BLaER1 (cell line): ENCODE measurements around the gene MCF2L.

ENCODE experiments used
- H3K27ac ChIP-seq: shearing (Covaris generic); formaldehyde crosslinking; 2 replicates; pipeline ENCODE4 v1.8.1; 2022
- H3K27me3 ChIP-seq: shearing (Covaris generic); formaldehyde crosslinking; 2 replicates; pipeline ENCODE4 v1.8.1; 2022
- H3K36me3 ChIP-seq: shearing (Covaris generic); formaldehyde crosslinking; 2 replicates; pipeline ENCODE4 v1.8.1; 2022
- H3K4me1 ChIP-seq: shearing (Covaris generic); formaldehyde crosslinking; 2 replicates; pipeline ENCODE4 v1.8.1; 2022
- H3K4me2 ChIP-seq: shearing (Covaris generic); formaldehyde crosslinking; 2 replicates; pipeline ENCODE4 v1.8.1; 2022
- H3K4me3 ChIP-seq: shearing (Covaris generic); formaldehyde crosslinking; 2 replicates; pipeline ENCODE4 v1.8.1; 2022
- H3K9ac ChIP-seq: shearing (Covaris generic); formaldehyde crosslinking; 2 replicates; pipeline ENCODE4 v1.8.1; 2022
- H3K9me3 ChIP-seq: shearing (Covaris generic); formaldehyde crosslinking; 2 replicates; pipeline ENCODE4 v1.8.1; 2022
- H4K20me1 ChIP-seq: shearing (Covaris generic); formaldehyde crosslinking; 2 replicates; pipeline ENCODE4 v1.8.1; 2022
- Cebpa-rat ChIP-seq: shearing (Covaris generic); IDR thresholded peaks from 2 replicates; pipeline ENCODE4 v1.8.1; 2022

MCF2L gene

DNA sequence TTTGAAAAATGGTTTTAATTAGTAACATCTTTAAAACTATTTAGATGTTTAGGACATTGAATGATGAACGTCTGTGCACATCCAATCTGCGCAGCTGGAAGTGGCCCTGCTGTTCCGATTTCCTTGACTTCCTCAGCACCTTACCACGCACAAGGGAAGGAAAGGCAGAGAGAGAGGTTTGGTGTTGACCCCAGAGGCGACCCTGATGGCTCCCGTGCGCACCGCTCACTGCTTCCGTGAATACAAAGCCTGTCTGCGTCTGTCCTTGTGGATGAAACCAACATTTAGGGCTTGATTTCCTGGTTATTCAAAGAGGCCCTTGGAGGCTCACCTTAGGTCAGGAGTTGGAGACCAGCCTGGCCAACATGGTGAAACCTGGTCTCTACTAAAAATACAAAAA is 8.5 kb downstream of the MCF2L start:
- Histone ChIP-seq H3K36me3 (no peaks in the 10 kb centered on the region), H3K27me3 (peaks cover 50% of the 10 kb centered on the region), H3K9ac (no peak overlapping the region), H3K27ac (no peak overlapping the region), H3K4me3 (no peak overlapping the region), H3K9me3 (no peaks in the 10 kb centered on the region), H4K20me1 (peaks cover 14% of the 10 kb centered on the region; the same call in 1 of the 2 replicates), H3K4me1 (peaks cover 11% of the 10 kb centered on the region), H3K4me2 (no peak overlapping the region)
- no peak for TF ChIP-seq Cebpa-rat

DNA sequence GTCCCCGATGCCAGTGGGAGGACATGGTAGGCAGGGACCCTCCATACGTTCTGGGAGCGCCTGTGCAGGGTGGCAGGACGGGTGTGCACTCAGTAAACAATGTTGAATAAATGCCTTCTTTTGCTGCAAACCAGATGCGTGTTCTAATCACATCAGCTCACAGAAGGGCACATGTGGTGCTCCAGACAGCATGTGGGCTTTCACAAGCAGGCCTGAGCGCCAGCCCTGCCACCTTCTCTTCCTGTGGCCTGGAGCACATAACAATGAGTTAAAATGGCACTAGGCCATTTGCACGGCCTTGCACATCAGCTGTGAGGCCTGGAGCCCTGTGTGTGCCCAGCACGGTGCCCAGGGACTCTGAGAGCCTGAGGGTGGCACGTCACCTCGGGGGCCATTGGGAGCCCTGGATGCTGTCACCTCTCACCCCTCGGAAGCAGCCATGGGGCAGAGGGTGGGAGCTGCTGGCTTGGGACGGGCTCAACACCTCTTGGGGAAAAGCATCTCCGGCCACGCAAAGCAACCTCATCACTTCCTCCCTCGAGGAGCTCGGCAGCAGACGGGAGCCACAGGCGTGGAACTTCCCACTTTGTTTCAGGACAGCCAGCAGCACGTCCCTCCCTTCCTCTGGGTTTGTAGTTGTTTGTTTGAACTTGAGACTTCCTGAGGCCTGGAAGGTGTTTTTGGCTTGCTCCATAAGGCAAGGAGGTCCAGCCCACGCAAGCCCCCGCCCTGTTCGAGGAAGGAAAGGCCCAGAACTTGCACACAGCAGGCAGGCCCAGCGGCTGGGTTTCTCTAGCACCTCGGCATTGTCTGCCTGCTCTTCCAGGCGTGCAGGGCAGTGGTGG is 9.8 kb downstream of the MCF2L start:
- H3K9me3 ChIP-seq, result no peaks in the 10 kb centered on the region
- TF ChIP-seq Cebpa-rat, result no peak
- no peak overlapping the region for H3K9ac ChIP-seq
- H3K4me2 ChIP-seq, result peak overlapping the region; percentile 40
- H3K4me1 ChIP-seq, result peaks cover 11% of the 10 kb centered on the region
- H3K27ac ChIP-seq, result no peak overlapping the region
- peaks cover 14% of the 10 kb centered on the region; the same call in 1 of the 2 replicates for H4K20me1 ChIP-seq
- H3K27me3 ChIP-seq, result peaks cover 58% of the 10 kb centered on the region
- no peaks in the 10 kb centered on the region for H3K36me3 ChIP-seq
- H3K4me3 ChIP-seq, result no peak overlapping the region

GRCh38 chr13:112979406-112979902 is 10.4 kb downstream of the MCF2L start:
- Histone ChIP-seq H4K20me1 (peaks cover 14% of the 10 kb centered on the region; the same call in 1 of the 2 replicates), H3K4me3 (no peak overlapping the region), H3K9me3 (no peaks in the 10 kb centered on the region), H3K36me3 (no peaks in the 10 kb centered on the region), H3K4me2 (peak overlapping the region; percentile 40; the same call in 1 of the 2 replicates), H3K27ac (no peak overlapping the region), H3K27me3 (peaks cover 56% of the 10 kb centered on the region), H3K4me1 (peaks cover 11% of the 10 kb centered on the region), H3K9ac (no peak overlapping the region)
- TF ChIP-seq Cebpa-rat, result no peak

- Histone ChIP-seq H3K9ac (no peak overlapping the region), H3K4me2 (peak overlapping the region; percentile 30; the same call in 1 of the 2 replicates), H3K4me3 (no peak overlapping the region), H3K4me1 (peaks cover 11% of the 10 kb centered on the region), H3K27me3 (peaks cover 63% of the 10 kb centered on the region), H4K20me1 (peaks cover 14% of the 10 kb centered on the region; the same call in 1 of the 2 replicates), H3K36me3 (no peaks in the 10 kb centered on the region), H3K9me3 (no peaks in the 10 kb centered on the region), H3K27ac (no peak overlapping the region)
- no peak for TF ChIP-seq Cebpa-rat
Measured at GRCh38 chr13:112980434-112980833, 11.4 kb downstream of the MCF2L start.

DNA sequence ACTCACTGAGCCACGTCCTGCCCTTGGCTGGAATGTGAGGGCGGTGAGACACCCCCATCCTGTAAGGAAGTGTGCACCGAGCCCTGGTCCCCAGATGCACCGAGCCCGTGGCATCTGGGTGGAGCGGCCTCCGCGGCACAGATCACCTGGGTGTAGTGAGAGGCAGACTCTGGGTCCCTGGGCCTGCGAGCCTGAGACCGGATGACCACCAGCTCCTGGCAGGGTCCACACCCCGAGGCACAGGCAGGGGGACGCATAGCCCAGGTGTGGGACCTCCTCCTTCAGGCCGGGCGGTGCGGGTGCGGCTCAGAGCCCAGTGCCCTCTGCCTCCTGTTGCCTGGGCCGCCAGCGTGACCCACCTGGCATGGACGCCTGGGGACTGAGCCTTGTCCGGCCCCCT is 12.4 kb downstream of the MCF2L start:
- Histone ChIP-seq H4K20me1 (peaks cover 14% of the 10 kb centered on the region; the same call in 1 of the 2 replicates), H3K27ac (no peak overlapping the region), H3K4me1 (peaks cover 11% of the 10 kb centered on the region), H3K9ac (no peak overlapping the region), H3K4me2 (no peak overlapping the region), H3K4me3 (no peak overlapping the region), H3K27me3 (peaks cover 73% of the 10 kb centered on the region), H3K9me3 (no peaks in the 10 kb centered on the region), H3K36me3 (no peaks in the 10 kb centered on the region)
- no peak for TF ChIP-seq Cebpa-rat

DNA sequence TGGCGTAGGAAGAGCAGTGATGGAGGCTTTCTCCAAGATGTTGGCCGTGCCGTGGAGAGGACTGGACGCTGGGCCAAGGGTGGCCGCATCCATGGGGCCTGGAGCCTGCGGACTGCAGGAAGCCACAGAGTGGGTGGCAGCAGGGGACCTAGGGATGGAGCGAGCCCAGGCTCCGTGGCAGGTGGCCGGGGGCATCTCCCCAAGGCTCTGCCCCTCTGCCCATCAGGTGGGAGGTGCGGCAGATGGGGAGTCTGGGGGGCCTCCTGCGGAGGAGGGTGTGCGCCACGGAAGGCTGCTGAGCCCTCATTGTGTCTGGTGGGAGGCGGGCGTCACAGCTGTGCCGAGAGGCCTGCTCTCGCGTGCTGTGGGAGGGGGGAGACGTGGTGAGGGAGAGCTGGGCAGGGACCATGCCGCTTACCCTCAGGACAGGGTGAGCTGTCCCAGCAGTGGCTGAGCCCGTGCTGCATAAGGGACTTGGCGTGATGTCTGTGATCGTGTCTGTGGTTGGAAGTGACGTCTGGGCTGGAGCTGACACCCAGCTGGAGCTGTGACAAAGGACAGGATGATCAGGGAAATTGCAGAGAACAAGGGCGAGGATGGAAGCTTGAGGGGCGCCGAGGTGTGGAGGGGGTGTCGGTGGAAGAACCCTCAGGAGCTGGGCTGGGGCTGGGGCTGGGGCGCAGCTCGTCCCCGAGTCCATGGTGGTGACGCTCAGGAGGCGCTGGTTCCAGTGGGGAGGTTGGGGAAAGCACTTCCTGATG is 13.4 kb downstream of the MCF2L start:
- no peak for TF ChIP-seq Cebpa-rat
- Histone ChIP-seq H3K9me3 (no peaks in the 10 kb centered on the region), H3K9ac (no peak overlapping the region), H3K4me3 (no peak overlapping the region), H3K4me2 (no peak overlapping the region), H3K4me1 (peaks cover 11% of the 10 kb centered on the region), H4K20me1 (peaks cover 14% of the 10 kb centered on the region; the same call in 1 of the 2 replicates), H3K27ac (no peak overlapping the region), H3K36me3 (no peaks in the 10 kb centered on the region), H3K27me3 (peaks cover 81% of the 10 kb centered on the region)

DNA sequence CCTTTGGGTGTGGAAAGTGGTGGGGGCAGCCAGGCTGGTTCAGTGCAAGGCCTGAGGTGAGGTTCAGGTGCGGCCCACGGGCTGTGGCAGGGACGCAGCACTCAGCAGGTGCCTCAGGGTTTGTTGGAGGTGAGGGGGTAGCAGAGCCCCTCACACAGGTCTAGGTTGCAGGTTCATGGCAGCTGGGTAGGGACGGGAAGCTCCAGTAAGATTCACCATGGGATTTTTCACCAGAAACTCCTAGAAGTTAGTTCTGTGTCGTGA is 14.0 kb downstream of the MCF2L start:
- H3K36me3 ChIP-seq, result no peaks in the 10 kb centered on the region
- H3K9me3 ChIP-seq, result no peaks in the 10 kb centered on the region
- H3K27me3 ChIP-seq, result peaks cover 80% of the 10 kb centered on the region
- H3K27ac ChIP-seq, result no peak overlapping the region
- H3K4me2 ChIP-seq, result no peak overlapping the region
- H3K9ac ChIP-seq, result no peak overlapping the region
- no peak overlapping the region for H3K4me3 ChIP-seq
- peaks cover 14% of the 10 kb centered on the region; the same call in 1 of the 2 replicates for H4K20me1 ChIP-seq
- TF ChIP-seq Cebpa-rat, result no peak
- H3K4me1 ChIP-seq, result peaks cover 11% of the 10 kb centered on the region

- peaks cover 9% of the 10 kb centered on the region for H3K4me1 ChIP-seq
- peaks cover 73% of the 10 kb centered on the region for H3K27me3 ChIP-seq
- TF ChIP-seq Cebpa-rat, result no peak
- H3K4me3 ChIP-seq, result no peak overlapping the region
- no peak overlapping the region for H3K27ac ChIP-seq
- no peaks in the 10 kb centered on the region for H3K36me3 ChIP-seq
- H3K9ac ChIP-seq, result no peak overlapping the region
- peaks cover 14% of the 10 kb centered on the region; the same call in 1 of the 2 replicates for H4K20me1 ChIP-seq
- H3K9me3 ChIP-seq, result peaks cover 1% of the 10 kb centered on the region; the same call in 1 of the 2 replicates
- no peak overlapping the region for H3K4me2 ChIP-seq
Measured at GRCh38 chr13:112983428-112984196, 14.6 kb downstream of the MCF2L start.

- H3K4me2 ChIP-seq, result no peak overlapping the region
- no peak for TF ChIP-seq Cebpa-rat
- H3K27me3 ChIP-seq, result peaks cover 64% of the 10 kb centered on the region
Measured at GRCh38 chr13:112984501-112984900, 15.5 kb downstream of the MCF2L start.

More at GRCh38 chr13:112984501-112984900, 15.5 kb downstream of the MCF2L start:
- Histone ChIP-seq H3K27ac (no peak overlapping the region), H3K4me1 (no peaks in the 10 kb centered on the region), H3K9me3 (peaks cover 8% of the 10 kb centered on the region), H3K36me3 (no peaks in the 10 kb centered on the region), H3K4me3 (no peak overlapping the region), H4K20me1 (peaks cover 14% of the 10 kb centered on the region; the same call in 1 of the 2 replicates), H3K9ac (no peak overlapping the region)
